ENCODE data around the gene MISP. TPM values are rescaled to one million over a fixed set of nuclear protein-coding genes. Genes with fewer than 3 reads are reported as not detected.
A peak's percentile ranks its signal among the peaks of the same experiment; 100 is the strongest.

Gene MISP
- total and polyA plus RNA-seq, 2 of the 4 experiments (the other 2 are of a cell fraction) = not detected

DNA sequence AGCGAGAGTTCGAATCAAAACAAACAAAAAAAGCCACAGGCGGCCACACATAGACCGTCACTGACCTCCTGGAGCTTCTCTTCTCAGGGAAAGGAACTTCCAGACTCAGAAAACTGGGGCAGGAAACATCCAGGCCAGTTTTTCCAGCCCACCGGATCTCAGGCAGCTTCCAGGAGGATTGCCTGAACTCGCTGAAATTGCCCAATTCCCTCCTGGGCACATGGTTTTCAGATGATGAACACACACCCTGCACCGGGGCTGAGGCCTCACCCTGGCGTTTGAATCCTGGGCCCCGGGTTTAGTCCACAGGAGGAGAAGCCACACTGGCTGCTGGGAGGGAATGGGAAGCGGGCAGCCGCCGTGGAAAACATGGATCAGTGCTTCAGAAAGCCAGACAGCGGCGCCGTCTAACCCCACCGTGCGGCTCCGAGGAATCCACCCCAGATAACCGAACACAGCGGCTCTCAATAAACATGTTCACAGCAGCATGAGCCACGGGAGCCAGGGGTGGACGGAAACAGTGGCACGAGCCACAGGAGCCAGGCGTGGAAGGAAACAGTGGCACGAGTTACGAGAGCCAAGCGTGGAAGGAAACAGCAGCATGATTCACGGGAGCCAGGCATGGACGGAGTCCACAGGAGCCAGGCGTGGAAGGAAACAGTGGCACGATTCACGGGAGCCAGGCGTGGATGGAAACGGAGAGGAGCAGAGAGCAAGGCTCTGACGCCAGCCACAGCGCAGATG lies 28.2 kb downstream of the MISP start (continued):
- TF ChIP-seq USF2 (IDR thresholded peaks at IDR 0.05; ENCODE audit: low read depth, low read length) = peak; percentile 72

DNA sequence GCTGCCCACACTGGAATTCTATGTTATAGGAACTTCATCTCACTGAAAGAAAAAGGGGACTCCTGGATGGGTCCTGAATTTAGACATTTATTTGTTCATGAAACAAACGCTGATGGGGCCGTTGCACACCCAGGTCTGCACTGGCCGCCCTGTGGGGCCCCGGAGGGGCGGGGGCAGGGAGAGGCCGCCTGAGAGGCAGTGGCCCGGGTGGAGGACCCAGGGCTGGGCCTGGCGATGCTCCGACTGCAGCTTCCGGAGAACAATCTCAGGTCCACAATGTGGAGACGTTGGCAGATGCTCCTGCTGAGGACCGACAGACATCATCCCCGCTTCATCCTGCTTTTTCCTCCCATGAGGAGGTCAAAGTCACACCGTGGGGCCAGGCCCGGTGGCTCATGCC lies 30.0 kb downstream of the MISP start:
- H2BK120ac ChIP-seq (ENCODE audit: low read depth, low read length) = peak overlapping the region; percentile 59; the same call in 1 of the 2 replicates
- H3K4me3 ChIP-seq (ENCODE audit: insufficient read depth, low read depth, low read length) = no peak overlapping the region
- H3K4ac ChIP-seq (ENCODE audit: low read depth, low read length) = peak overlapping the region; percentile 74
- H4K20me1 ChIP-seq (ENCODE audit: insufficient read depth, low read length) = peaks cover 3% of the 10 kb centered on the region; the same call in 1 of the 2 replicates
- no peak overlapping the region for H2BK5ac ChIP-seq (ENCODE audit: low read depth, low read length, poor library complexity, severe bottlenecking)
- H3K27me3 ChIP-seq (ENCODE audit: control insufficient read depth, insufficient read depth, low read length) = no peaks in the 10 kb centered on the region
- WGBS, 2 experiments (ENCODE audit: extremely low coverage in 2 of 2, insufficient read length in 1 of 2) = 80% methylated on average over 10 of the region's 15 CpGs; no CpG with 5 or more reads in 1 of the 2 experiments
- H4K5ac ChIP-seq (ENCODE audit: low read depth, low read length) = no peak overlapping the region
- no peak for DNase-seq
- H4K91ac ChIP-seq (ENCODE audit: insufficient read depth, low read depth, low read length) = peak overlapping the region; percentile 55
- H2BK15ac ChIP-seq (ENCODE audit: low read depth, low read length) = no peak overlapping the region
- H3K4me1 ChIP-seq (ENCODE audit: control insufficient read depth, insufficient read depth, low read length) = peaks cover 19% of the 10 kb centered on the region
- BruUV-seq (replicated peaks) = no TSS peak
- H2BK20ac ChIP-seq (ENCODE audit: low read depth, low read length) = peak overlapping the region; percentile 66
- H3K9me3 ChIP-seq (ENCODE audit: control insufficient read depth, insufficient read depth, low read length) = no peaks in the 10 kb centered on the region
- peaks cover 15% of the 10 kb centered on the region for H3K9me1 ChIP-seq (ENCODE audit: insufficient read depth, low read length)
- H3K36me3 ChIP-seq (ENCODE audit: control insufficient read depth, insufficient read depth, low read length) = no peaks in the 10 kb centered on the region
- intact Hi-C loops (cut with micrococcal nuclease) = no loop called here
- H3K18ac ChIP-seq (ENCODE audit: low read depth, low read length) = no peak overlapping the region
- peak overlapping the region; percentile 27; the same call in 1 of the 2 replicates for H2AK5ac ChIP-seq (ENCODE audit: low read depth, low read length)
- H3K4me2 ChIP-seq (ENCODE audit: low read depth, low read length) = no peak overlapping the region
- peaks cover 2 to 38% of the 10 kb centered on the region in 2 experiments; a peak in 2 of 4 replicates for H3K79me1 ChIP-seq (ENCODE audit: low read depth in 1 of 2, low read length in 2 of 2)
- in situ Hi-C loops (cut with MboI; ENCODE audit: low sequenced_read_pairs) = no loop called here
- no peak overlapping the region for H3K23ac ChIP-seq (ENCODE audit: low read depth, low read length)
- no peak overlapping the region for H3K9ac ChIP-seq (ENCODE audit: low read depth, low read length)
- no peak overlapping the region for H3K27ac ChIP-seq (ENCODE audit: insufficient read depth, low read length)
- no peak for TF ChIP-seq SMC3 (IDR thresholded peaks at IDR 0.05; ENCODE audit: low read depth, low read length)
- TF ChIP-seq CEBPB (IDR thresholded peaks at IDR 0.05; ENCODE audit: low read depth, low read length) = no peak
- no peak overlapping the region for H4K8ac ChIP-seq (ENCODE audit: low read depth in 2 of 2, low read length in 2 of 2)
- H2AK9ac ChIP-seq (replicated peaks; ENCODE audit: low read depth, low read length, poor library complexity) = peak overlapping the region; percentile 52
- H2AFZ ChIP-seq (replicated peaks; ENCODE audit: low read length, poor library complexity) = no peak overlapping the region
- POLR2A ChIA-PET (ENCODE audit: unreplicated experiment) = interaction anchor here (0.8 kb wide), 1 partner anchor 81 kb away, joined by 3 read pairs; no protein-coding TSS in a partner anchor
- dilution Hi-C loops (cut with HindIII; ENCODE audit: low sequenced_read_pairs, unreplicated experiment) = no loop called here
- no peak overlapping the region for H3K14ac ChIP-seq (replicated peaks; ENCODE audit: low read depth, low read length)
- CTCF ChIA-PET = no interaction called here
- H3K56ac ChIP-seq (ENCODE audit: extremely low read depth, insufficient read depth, low read length) = no peak overlapping the region
- no peak for ATAC-seq (ENCODE audit: low read depth)
